ENCODE measurements around the gene RGS2. TPM values are rescaled to one million over a fixed set of nuclear protein-coding genes. Genes with fewer than 3 reads are reported as not detected.

Gene RGS2
- 13.4 and 14.4 TPM in 2 replicates for total RNA-seq (ENCODE audit: low replicate concordance)

GRCh38 chr1:192808518-192809306, at the start of gene RGS2:
RGS2 (plus strand) TSS chr1:192809039; CDS start chr1:192809072, 33 bp downstream.
- peak; percentile 96 for DNase-seq (ENCODE audit: low spot score)
- Mint-ChIP-seq H3K27ac (peak within 1 kb of the TSS; percentile 94), H3K9me3 (no peaks in the 10 kb centered on the region), H3K4me1 (peaks cover 28% of the 10 kb centered on the region), H3K27me3 (ENCODE audit: insufficient read depth, low read depth) (peaks cover 5% of the 10 kb centered on the region), H3K36me3 (peaks cover 8% of the 10 kb centered on the region), H3K4me3 (peak within 1 kb of the TSS; percentile 99)
- H3K9ac ChIP-seq = peak within 1 kb of the TSS; percentile 54
- peak within 1 kb of the TSS; percentile 99 for H2AFZ ChIP-seq (replicated peaks)
- no peak within 1 kb of the TSS for H3K27ac ChIP-seq
- peaks cover 13% of the 10 kb centered on the region for H4K20me1 ChIP-seq (ENCODE audit: low read depth)
- no peaks in the 10 kb centered on the region for H3K79me2 ChIP-seq (ENCODE audit: low read depth)
- H3K27me3 ChIP-seq = peaks cover 41% of the 10 kb centered on the region
- peaks cover 13% of the 10 kb centered on the region for H3K4me1 ChIP-seq
- H3K9me3 ChIP-seq (ENCODE audit: low read depth) = no peaks in the 10 kb centered on the region
- no peaks in the 10 kb centered on the region for H3K36me3 ChIP-seq
- no peak for TF ChIP-seq EZH2phosphoT487 (IDR thresholded peaks at IDR 0.05)
- no peak for TF ChIP-seq EZH2 (IDR thresholded peaks at IDR 0.05)
- TF ChIP-seq CTCF (IDR thresholded peaks at IDR 0.05) = peak; percentile 38
- H3K4me3 ChIP-seq = peak within 1 kb of the TSS; percentile 86
- peak within 1 kb of the TSS; percentile 94 for H3K4me2 ChIP-seq
- peaks cover 18% of the 10 kb centered on the region for H3F3A ChIP-seq (ENCODE audit: low read depth)

- Histone ChIP-seq H3K79me2 (ENCODE audit: low read depth) (no peaks in the 10 kb centered on the region), H3K9ac (no peak overlapping the region), H2AFZ (replicated peaks) (no peak overlapping the region), H3K36me3 (no peaks in the 10 kb centered on the region), H3K27me3 (no peaks in the 10 kb centered on the region), H3K4me1 (no peaks in the 10 kb centered on the region), H3K4me3 (no peak overlapping the region), H3K4me2 (no peak overlapping the region), H4K20me1 (ENCODE audit: low read depth) (no peaks in the 10 kb centered on the region), H3K9me3 (ENCODE audit: low read depth) (no peaks in the 10 kb centered on the region), H3F3A (ENCODE audit: low read depth) (no peaks in the 10 kb centered on the region), H3K27ac (no peak overlapping the region)
- TF ChIP-seq EZH2phosphoT487 (IDR thresholded peaks at IDR 0.05) (no peak), EZH2 (IDR thresholded peaks at IDR 0.05) (no peak), CTCF (IDR thresholded peaks at IDR 0.05) (no peak)
- H3K4me3 Mint-ChIP-seq = no peak overlapping the region
- no peak for DNase-seq (ENCODE audit: low spot score)
- no peaks in the 10 kb centered on the region for H3K27me3 Mint-ChIP-seq (ENCODE audit: insufficient read depth, low read depth)
- no peak overlapping the region for H3K27ac Mint-ChIP-seq
- no peaks in the 10 kb centered on the region for H3K4me1 Mint-ChIP-seq
- H3K9me3 Mint-ChIP-seq = no peaks in the 10 kb centered on the region
- H3K36me3 Mint-ChIP-seq = no peaks in the 10 kb centered on the region
These were observed 49.7 kb upstream of the RGS2 start for GRCh38 chr1:192759104-192759503.

DNA sequence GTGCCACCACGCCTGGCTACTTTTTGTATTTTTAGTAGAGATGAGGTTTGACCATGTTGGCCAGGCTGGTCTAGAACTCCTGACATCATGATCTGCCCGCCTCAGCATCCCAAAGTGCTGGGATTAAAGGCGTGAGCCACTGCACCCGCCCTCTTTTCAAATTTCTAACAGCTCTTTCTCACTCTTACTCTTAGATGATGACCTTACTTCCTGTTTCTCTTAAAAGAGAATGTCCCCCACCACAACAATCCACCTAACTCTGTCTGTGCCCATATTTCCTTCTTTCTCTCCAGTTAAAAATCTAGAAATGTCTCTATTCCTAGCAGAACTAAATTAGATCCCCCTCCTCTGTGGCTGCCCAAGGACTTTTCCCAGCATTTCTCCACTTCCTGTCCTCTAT, 46.6 kb upstream of the RGS2 start:
- no peak overlapping the region for H3K27ac Mint-ChIP-seq
- no peak overlapping the region for H3K4me3 Mint-ChIP-seq
- Histone ChIP-seq H3F3A (ENCODE audit: low read depth) (no peaks in the 10 kb centered on the region), H3K79me2 (ENCODE audit: low read depth) (no peaks in the 10 kb centered on the region), H3K27ac (no peak overlapping the region), H3K4me3 (no peak overlapping the region), H3K27me3 (no peaks in the 10 kb centered on the region), H3K36me3 (no peaks in the 10 kb centered on the region), H3K9me3 (ENCODE audit: low read depth) (no peaks in the 10 kb centered on the region), H2AFZ (replicated peaks) (no peak overlapping the region), H3K9ac (no peak overlapping the region), H3K4me1 (no peaks in the 10 kb centered on the region), H3K4me2 (no peak overlapping the region), H4K20me1 (ENCODE audit: low read depth) (no peaks in the 10 kb centered on the region)
- TF ChIP-seq EZH2phosphoT487 (IDR thresholded peaks at IDR 0.05) (no peak), EZH2 (IDR thresholded peaks at IDR 0.05) (no peak), CTCF (IDR thresholded peaks at IDR 0.05) (no peak)
- no peaks in the 10 kb centered on the region for H3K36me3 Mint-ChIP-seq
- DNase-seq (ENCODE audit: low spot score) = no peak
- no peaks in the 10 kb centered on the region for H3K27me3 Mint-ChIP-seq (ENCODE audit: insufficient read depth, low read depth)
- H3K9me3 Mint-ChIP-seq = no peaks in the 10 kb centered on the region
- no peaks in the 10 kb centered on the region for H3K4me1 Mint-ChIP-seq
